ENCODE data around the gene LRPAP1.
A peak's percentile ranks its signal among the peaks of the same experiment; 100 is the strongest.
"Not testable (repeated sequence)": the region's sequence is repeated elsewhere in the genome, so short reads cannot be mapped to it uniquely, and the experiment has no call there.

LRPAP1 gene

DNA sequence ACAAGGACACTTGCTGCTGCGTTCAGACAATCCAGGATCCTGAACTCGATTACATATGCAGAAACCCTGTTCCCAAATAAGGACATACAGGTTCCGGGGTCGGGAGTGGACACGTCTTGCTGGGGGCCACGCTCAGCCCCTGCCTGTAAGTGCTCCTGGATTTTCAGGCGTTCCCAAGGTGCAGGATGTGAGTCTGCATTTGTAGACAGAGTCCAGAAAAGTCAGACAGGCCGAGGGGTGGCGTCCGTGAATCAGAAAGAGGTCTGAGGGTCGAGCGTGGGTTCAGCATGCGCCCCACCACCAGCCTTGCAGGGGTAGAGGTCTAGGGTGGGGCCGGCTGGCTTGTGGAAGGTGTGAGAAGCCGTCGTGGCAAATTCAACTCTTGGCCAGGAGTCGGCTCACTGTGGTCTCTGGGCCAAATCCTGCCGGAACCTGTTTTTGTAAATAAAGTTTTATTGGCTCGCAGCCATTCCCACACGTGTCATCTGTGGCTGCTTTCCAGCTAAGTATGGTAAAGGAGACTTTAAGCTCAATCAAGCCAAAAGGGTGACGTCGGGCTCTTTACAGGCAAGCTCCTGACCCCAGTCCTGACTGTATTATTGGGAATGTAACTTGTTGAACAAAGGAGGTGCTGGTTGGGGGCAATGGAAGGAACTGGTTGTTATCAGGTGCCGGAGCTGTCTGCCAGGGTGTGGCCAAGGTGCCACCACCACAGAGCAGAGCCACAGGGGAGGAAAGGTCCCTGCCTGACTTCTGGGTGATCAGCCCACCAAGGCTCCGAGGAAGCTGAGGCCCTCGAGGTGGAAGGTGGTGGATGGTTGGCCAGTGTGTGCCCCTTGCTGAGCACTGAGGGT lies 61.8 kb downstream of the LRPAP1 start:
- no peak for DNase-seq

GRCh38 chr4:3469386-3470243 lies 62.6 kb downstream of the LRPAP1 start:
- no peak for DNase-seq

GRCh38 chr4:3468804-3469203 lies 63.4 kb downstream of the LRPAP1 start:
- no peak for DNase-seq

- DNase-seq = no peak
Observed at GRCh38 chr4:3468154-3468553, 64.1 kb downstream of the LRPAP1 start.

- DNase-seq = no peak
Observed at GRCh38 chr4:3467601-3468031, 64.6 kb downstream of the LRPAP1 start.

DNA sequence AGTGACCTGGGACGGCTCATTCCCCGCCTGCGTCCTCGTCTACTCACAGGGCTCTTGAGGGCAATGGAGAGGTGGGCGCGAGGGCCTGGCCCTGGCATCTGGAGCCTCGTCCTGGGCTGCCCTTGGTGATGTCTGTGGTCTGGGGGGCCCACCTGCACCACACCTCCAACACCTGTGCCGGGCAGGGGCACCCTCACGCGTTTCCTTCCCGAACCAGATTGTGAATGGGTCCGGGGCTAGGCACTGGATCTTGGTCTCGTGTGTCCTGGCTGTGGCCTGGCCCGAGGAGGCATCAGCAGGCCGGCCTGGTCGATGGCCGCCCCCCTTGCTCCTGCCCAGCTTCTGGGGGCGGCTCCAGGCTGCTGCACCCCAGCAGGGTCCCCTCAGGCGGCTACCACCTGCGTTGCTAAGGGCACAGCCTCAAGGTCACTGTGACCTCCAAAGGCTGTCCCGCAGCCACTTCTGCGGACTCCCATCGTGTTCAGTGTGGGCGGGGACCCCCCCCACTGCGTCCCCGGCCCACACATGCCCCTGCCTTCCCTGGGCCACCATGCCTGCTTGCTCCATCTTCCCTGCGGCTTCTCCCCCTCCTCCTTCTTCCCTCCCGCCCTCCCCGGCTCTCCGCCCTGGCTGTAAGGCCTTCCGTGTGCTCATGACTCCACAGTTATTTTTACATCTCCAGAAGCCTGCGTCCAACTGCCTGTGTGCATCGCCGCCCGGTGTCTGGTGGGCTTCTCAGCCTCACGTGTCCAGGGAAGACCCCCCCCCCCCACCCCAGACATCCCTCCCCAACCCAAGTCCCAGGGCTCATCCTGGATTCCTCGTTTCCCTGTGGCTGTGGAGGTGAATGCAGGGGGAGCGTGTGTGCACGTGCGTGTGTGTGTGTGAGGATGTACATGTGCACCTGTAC lies 65.3 kb downstream of the LRPAP1 start:
- DNase-seq = no peak

GRCh38 chr4:3465698-3466671 lies 66.2 kb downstream of the LRPAP1 start:
- DNase-seq = no peak

DNA sequence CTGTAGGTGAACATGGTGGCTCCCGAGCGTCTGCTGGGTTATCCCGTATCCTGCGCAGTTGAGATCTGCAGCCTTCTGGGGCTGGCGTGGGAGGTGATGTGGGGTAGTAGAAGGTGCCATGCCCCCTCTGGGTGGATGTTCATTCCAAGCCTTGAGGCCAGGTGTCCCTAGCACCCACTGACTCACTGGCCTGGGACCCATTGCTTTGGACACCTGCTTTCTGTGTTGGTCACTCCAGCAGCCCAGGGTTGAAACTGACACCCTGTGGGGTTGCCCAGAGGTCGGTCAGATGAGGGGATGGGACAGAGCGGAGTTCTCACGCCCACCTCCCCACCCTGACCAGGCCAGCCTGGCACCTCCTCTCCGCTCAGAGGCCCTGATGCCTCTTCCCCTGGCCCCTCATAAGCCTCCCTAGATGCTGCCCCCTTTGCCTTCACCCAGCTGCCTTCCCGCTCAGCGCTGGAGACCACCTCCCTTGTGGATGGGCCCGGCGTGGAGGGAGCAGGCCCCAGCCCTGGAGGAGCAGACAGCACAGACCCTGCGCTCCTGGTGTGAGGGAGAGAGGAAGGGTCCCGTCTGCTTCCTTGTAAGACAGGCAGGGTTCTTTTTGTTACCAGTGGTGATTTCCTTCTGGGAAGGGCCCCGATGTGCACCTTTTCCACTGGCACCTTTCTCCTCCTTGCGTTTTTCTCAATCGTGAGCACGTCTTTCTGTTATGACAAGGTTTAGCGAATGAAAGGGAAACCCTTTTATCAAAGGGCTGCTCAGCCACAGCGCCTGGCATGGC lies 67.1 kb downstream of the LRPAP1 start:
- DNase-seq = no peak

- DNase-seq = no peak
Observed at GRCh38 chr4:3464349-3464905, 67.8 kb downstream of the LRPAP1 start.

DNA sequence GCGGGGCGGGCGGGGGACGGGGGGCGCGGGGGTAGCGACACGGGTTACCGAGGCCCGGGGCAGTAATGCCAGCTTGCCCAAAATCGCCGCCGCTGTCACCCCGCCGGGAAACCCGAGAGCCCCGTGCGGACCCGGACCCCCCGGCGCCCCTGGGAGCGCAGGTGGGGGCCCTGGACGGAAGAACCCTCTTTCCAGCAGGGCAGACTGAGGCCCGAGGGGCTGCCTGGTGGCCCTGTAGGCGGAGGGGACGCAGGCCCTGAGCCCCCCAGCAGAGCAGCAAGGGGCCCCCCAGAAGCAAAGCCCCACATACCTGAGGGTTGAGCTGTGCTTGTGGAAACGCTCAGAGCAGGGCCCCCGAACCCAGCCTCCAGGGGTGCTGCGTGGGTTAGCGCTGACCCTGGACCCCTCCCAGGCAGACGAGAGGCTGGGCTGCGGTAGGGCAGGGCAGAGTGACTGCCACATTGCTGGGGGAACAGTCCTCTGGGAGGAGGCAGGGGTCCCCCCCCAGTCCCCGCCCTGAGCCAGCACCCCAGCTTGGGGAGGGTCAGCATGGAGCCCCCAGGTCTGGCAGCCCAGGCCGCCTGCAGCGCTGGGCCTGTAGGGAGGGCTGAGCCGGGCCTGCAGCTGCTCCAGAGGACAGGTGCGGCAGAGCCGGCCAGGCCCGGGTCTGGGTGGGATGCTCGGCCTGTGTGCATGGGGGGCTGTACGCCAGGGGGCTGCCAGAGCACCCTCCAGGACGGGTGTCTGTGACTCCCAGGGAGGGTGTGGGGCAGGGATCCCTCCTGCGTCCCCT lies 68.5 kb downstream of the LRPAP1 start:
- no peak for DNase-seq

DNA sequence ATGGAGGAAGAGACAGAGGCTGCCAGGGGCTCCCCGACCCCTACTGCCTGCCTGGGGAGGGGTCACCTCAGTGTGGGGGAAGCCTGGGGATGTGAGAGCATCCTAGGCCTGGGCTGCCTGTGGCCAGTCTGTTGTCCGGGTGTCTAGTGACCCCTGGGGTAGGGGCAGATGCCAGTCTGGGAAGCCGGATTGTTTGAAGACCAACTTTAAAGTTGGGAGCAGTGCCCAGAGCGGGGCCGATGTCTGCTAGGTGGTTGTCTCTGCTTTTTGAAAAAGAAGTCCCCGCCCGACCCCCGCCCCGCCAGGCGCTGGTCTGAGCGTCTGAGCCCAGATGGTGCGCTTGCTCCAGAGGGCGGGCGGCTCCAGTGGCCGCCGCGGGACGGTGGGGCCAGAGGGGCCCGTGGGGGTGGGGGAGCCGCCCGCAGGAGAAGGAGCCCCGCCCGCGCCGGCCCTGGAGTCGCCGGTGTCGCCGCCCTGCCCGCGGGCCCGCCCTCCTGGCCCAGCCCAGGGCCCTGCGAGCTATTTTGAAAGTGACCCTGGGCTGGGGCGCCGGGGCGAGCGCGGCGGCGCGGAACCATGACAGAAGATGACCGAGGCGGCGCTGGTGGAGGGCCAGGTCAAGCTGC lies 69.3 kb downstream of the LRPAP1 start, which contains the start of gene DOK7:
Gene DOK7, plus strand, starts transcription at position 517 of the 626 bp plus-strand sequence. Its CDS starts 70 bp downstream, at position 587.
- DNase-seq = no peak

- no peak for DNase-seq
Observed at GRCh38 chr4:3462321-3462789, 69.9 kb downstream of the LRPAP1 start.

- peak; percentile 98 for DNase-seq
Observed at GRCh38 chr4:3461515-3462291, 70.5 kb downstream of the LRPAP1 start.

DNA sequence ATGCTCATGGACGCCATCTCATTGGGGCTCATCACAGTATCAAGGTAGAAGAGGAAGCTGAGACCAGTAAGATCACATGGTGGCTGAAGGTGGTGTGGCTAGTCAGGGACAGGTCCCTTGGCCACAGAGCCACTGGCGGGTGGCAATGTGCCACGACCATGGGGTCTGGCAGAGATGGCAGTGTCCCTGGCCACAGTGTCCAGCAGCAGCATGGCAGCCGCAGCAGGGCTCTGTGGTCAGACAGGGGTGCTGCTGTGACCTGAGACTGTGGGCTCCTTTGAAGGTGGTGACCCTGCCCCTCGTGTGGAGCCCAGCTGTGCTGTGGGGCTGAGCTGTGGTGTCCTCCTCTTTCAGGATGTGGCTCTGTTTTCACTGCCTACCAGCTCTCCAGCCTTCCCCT lies 71.3 kb downstream of the LRPAP1 start:
- no peak for DNase-seq

DNA sequence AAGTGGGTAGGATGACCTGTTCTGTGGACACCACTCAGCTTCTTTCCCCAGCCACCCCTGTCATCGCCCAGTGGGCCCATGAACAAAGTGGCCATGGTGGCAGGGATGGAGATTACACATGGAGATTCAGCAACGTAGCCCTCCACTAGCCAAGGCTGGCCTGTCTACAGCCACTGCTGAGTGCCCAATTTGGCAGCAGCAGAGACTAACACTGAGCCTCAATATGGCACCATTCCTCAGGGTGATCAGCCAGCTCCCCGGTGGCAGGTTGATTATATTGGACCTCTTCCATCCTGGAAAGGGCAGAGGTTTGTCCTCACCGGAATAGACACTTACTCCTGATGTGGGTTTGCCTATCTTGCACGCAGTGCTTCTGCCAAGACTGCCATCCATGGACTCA lies 73.1 kb downstream of the LRPAP1 start:
- not testable (repeated sequence) for DNase-seq

GRCh38 chr4:3458371-3458770 lies 73.9 kb downstream of the LRPAP1 start:
- DNase-seq = no peak

GRCh38 chr4:3455596-3455995 lies 76.6 kb downstream of the LRPAP1 start:
- not testable (repeated sequence) for DNase-seq
